ENCODE measurements around the gene AWAT1.
"Not testable (repeated sequence)": the region's sequence is repeated elsewhere in the genome, so short reads cannot be mapped to it uniquely, and the experiment has no call there.

AWAT1 gene

GRCh38 chrX:70231666-70232065 is 2.8 kb upstream of the AWAT1 start:
- FAIRE-seq (no peak), DNase-seq (ENCODE audit: insufficient read length, low spot score) (no peak)
- TF ChIP-seq POLR2AphosphoS5 (IDR thresholded peaks at IDR 0.05; ENCODE audit: low read depth, low read length) = no peak
- no peak for TF ChIP-seq TAF1 (IDR thresholded peaks at IDR 0.05; ENCODE audit: low read depth, low read length)
- no peak for TF ChIP-seq SPI1 (IDR thresholded peaks at IDR 0.05; ENCODE audit: low read depth, low read length)
- TF ChIP-seq PAX5 (IDR thresholded peaks at IDR 0.05; ENCODE audit: insufficient read depth, low read length, severe bottlenecking) = no peak

- DNase-seq (ENCODE audit: insufficient read length, low spot score) (no peak), FAIRE-seq (no peak)
- TF ChIP-seq PAX5 (IDR thresholded peaks at IDR 0.05; ENCODE audit: insufficient read depth, low read length, severe bottlenecking) (no peak), SPI1 (IDR thresholded peaks at IDR 0.05; ENCODE audit: low read depth, low read length) (no peak), POU2F2 (IDR thresholded peaks at IDR 0.05; ENCODE audit: low read depth, low read length) (no peak), POLR2AphosphoS5 (IDR thresholded peaks at IDR 0.05; ENCODE audit: low read depth, low read length) (no peak), POLR2A (IDR thresholded peaks at IDR 0.05; ENCODE audit: low read depth, low read length) (no peak), TAF1 (IDR thresholded peaks at IDR 0.05; ENCODE audit: low read depth, low read length) (no peak)
Measured at GRCh38 chrX:70240751-70241150, 6.3 kb downstream of the AWAT1 start.

GRCh38 chrX:70241501-70241900 is 7.0 kb downstream of the AWAT1 start:
- FAIRE-seq = no peak
- DNase-seq (ENCODE audit: insufficient read length, low spot score) = no peak
- no peak for TF ChIP-seq POLR2AphosphoS5 (IDR thresholded peaks at IDR 0.05; ENCODE audit: low read depth, low read length)
- TF ChIP-seq POLR2A (IDR thresholded peaks at IDR 0.05; ENCODE audit: low read depth, low read length) = no peak
- no peak for TF ChIP-seq TAF1 (IDR thresholded peaks at IDR 0.05; ENCODE audit: low read depth, low read length)
- no peak for TF ChIP-seq PAX5 (IDR thresholded peaks at IDR 0.05; ENCODE audit: insufficient read depth, low read length, severe bottlenecking)
- TF ChIP-seq SPI1 (IDR thresholded peaks at IDR 0.05; ENCODE audit: low read depth, low read length) = no peak
- TF ChIP-seq POU2F2 (IDR thresholded peaks at IDR 0.05; ENCODE audit: low read depth, low read length) = no peak

- DNase-seq (ENCODE audit: insufficient read length, low spot score); FAIRE-seq: not testable (repeated sequence)
Measured at GRCh38 chrX:70243601-70244000, 9.1 kb downstream of the AWAT1 start.

GRCh38 chrX:70244881-70245280 is 10.4 kb downstream of the AWAT1 start:
- no peak for DNase-seq (ENCODE audit: insufficient read length, low spot score)
- FAIRE-seq = no peak
- no peak for TF ChIP-seq POU2F2 (IDR thresholded peaks at IDR 0.05; ENCODE audit: low read depth, low read length)

- DNase-seq (ENCODE audit: insufficient read length, low spot score) (no peak), FAIRE-seq (no peak)
- TF ChIP-seq POLR2A (IDR thresholded peaks at IDR 0.05; ENCODE audit: low read depth, low read length) (no peak), POLR2AphosphoS5 (IDR thresholded peaks at IDR 0.05; ENCODE audit: low read depth, low read length) (no peak), TAF1 (IDR thresholded peaks at IDR 0.05; ENCODE audit: low read depth, low read length) (no peak), POU2F2 (IDR thresholded peaks at IDR 0.05; ENCODE audit: low read depth, low read length) (no peak), SPI1 (IDR thresholded peaks at IDR 0.05; ENCODE audit: low read depth, low read length) (no peak), PAX5 (IDR thresholded peaks at IDR 0.05; ENCODE audit: insufficient read depth, low read length, severe bottlenecking) (no peak)
Measured at GRCh38 chrX:70247252-70247651, 12.8 kb downstream of the AWAT1 start.

- TF ChIP-seq SPI1 (IDR thresholded peaks at IDR 0.05; ENCODE audit: low read depth, low read length) (no peak), PAX5 (IDR thresholded peaks at IDR 0.05; ENCODE audit: insufficient read depth, low read length, severe bottlenecking) (no peak), POLR2A (IDR thresholded peaks at IDR 0.05; ENCODE audit: low read depth, low read length) (no peak), POLR2AphosphoS5 (IDR thresholded peaks at IDR 0.05; ENCODE audit: low read depth, low read length) (no peak), TAF1 (IDR thresholded peaks at IDR 0.05; ENCODE audit: low read depth, low read length) (no peak)
- no peak for DNase-seq (ENCODE audit: insufficient read length, low spot score)
- no peak for FAIRE-seq
Measured at GRCh38 chrX:70252491-70252890, 18.0 kb downstream of the AWAT1 start.

GRCh38 chrX:70253377-70254062 is 19.1 kb downstream of the AWAT1 start:
- FAIRE-seq (no peak), DNase-seq (ENCODE audit: insufficient read length, low spot score) (no peak)
- TF ChIP-seq SPI1 (IDR thresholded peaks at IDR 0.05; ENCODE audit: low read depth, low read length) (no peak), TAF1 (IDR thresholded peaks at IDR 0.05; ENCODE audit: low read depth, low read length) (no peak), PAX5 (IDR thresholded peaks at IDR 0.05; ENCODE audit: insufficient read depth, low read length, severe bottlenecking) (no peak), POU2F2 (IDR thresholded peaks at IDR 0.05; ENCODE audit: low read depth, low read length) (no peak), POLR2AphosphoS5 (IDR thresholded peaks at IDR 0.05; ENCODE audit: low read depth, low read length) (no peak), POLR2A (IDR thresholded peaks at IDR 0.05; ENCODE audit: low read depth, low read length) (no peak)

GRCh38 chrX:70254063-70254400 is 19.6 kb downstream of the AWAT1 start:
- TF ChIP-seq PAX5 (IDR thresholded peaks at IDR 0.05; ENCODE audit: insufficient read depth, low read length, severe bottlenecking) = no peak
- DNase-seq (ENCODE audit: insufficient read length, low spot score) (no peak), FAIRE-seq (no peak)

- FAIRE-seq (no peak), DNase-seq (ENCODE audit: insufficient read length, low spot score) (no peak)
- no peak for TF ChIP-seq POLR2A (IDR thresholded peaks at IDR 0.05; ENCODE audit: low read depth, low read length)
- TF ChIP-seq POU2F2 (IDR thresholded peaks at IDR 0.05; ENCODE audit: low read depth, low read length) = no peak
- TF ChIP-seq POLR2AphosphoS5 (IDR thresholded peaks at IDR 0.05; ENCODE audit: low read depth, low read length) = no peak
- no peak for TF ChIP-seq SPI1 (IDR thresholded peaks at IDR 0.05; ENCODE audit: low read depth, low read length)
- no peak for TF ChIP-seq TAF1 (IDR thresholded peaks at IDR 0.05; ENCODE audit: low read depth, low read length)
Measured at GRCh38 chrX:70254909-70255308, 20.5 kb downstream of the AWAT1 start.

- TF ChIP-seq PAX5 (IDR thresholded peaks at IDR 0.05; ENCODE audit: insufficient read depth, low read length, severe bottlenecking) (no peak), POU2F2 (IDR thresholded peaks at IDR 0.05; ENCODE audit: low read depth, low read length) (no peak), POLR2AphosphoS5 (IDR thresholded peaks at IDR 0.05; ENCODE audit: low read depth, low read length) (no peak), TAF1 (IDR thresholded peaks at IDR 0.05; ENCODE audit: low read depth, low read length) (no peak), POLR2A (IDR thresholded peaks at IDR 0.05; ENCODE audit: low read depth, low read length) (no peak), SPI1 (IDR thresholded peaks at IDR 0.05; ENCODE audit: low read depth, low read length) (no peak)
- no peak for DNase-seq (ENCODE audit: insufficient read length, low spot score)
- no peak for FAIRE-seq
Measured at GRCh38 chrX:70255452-70255851, 21.0 kb downstream of the AWAT1 start.

Measured in GM12891 (cell line).